ENCODE measurements around the gene OR1E2. TPM values are rescaled to one million over a fixed set of nuclear protein-coding genes. Genes with fewer than 3 reads are reported as not detected.
"Not testable (repeated sequence)": the region's sequence is repeated elsewhere in the genome, so short reads cannot be mapped to it uniquely, and the experiment has no call there.

Gene OR1E2
- total RNA-seq, 1 donor from 2014 or later: not detected

DNA sequence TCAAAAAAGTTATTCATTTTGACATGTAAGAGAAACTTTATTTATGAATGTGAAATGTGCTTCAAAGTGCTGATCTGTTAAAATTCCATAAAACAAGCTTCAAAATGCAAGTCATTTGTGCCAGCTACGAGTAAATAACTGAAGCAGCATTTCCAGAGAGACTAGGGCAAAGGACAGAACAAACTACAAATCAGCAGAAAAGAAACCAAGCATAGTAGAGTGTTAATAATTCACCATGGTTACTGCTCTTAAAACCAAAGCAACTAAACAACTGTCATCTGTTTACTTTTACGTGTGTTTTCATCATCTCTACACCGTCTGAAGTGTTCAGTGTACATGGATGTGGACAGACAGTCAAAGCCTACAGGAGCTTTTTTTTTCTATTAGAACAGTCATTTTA is 40.6 kb upstream of the OR1E2 start:
- Histone ChIP-seq H3K4me1 (no peaks in the 10 kb centered on the region), H3K27me3 (ENCODE audit: low read depth) (no peaks in the 10 kb centered on the region), H3K36me3 (no peaks in the 10 kb centered on the region), H3K27ac (peak overlapping the region; percentile 55), H3K4me3 (no peak overlapping the region), H3K9me3 (no peaks in the 10 kb centered on the region)
- intact Hi-C loops (cut with DNase I): no loop called here
- ATAC-seq: peak; percentile 41 to 63
- no peak for DNase-seq
- TF ChIP-seq, protein P1, sequence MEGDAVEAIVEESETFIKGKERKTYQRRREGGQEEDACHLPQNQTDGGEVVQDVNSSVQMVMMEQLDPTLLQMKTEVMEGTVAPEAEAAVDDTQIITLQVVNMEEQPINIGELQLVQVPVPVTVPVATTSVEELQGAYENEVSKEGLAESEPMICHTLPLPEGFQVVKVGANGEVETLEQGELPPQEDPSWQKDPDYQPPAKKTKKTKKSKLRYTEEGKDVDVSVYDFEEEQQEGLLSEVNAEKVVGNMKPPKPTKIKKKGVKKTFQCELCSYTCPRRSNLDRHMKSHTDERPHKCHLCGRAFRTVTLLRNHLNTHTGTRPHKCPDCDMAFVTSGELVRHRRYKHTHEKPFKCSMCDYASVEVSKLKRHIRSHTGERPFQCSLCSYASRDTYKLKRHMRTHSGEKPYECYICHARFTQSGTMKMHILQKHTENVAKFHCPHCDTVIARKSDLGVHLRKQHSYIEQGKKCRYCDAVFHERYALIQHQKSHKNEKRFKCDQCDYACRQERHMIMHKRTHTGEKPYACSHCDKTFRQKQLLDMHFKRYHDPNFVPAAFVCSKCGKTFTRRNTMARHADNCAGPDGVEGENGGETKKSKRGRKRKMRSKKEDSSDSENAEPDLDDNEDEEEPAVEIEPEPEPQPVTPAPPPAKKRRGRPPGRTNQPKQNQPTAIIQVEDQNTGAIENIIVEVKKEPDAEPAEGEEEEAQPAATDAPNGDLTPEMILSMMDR (IDR thresholded peaks at IDR 0.05): no peak

DNA sequence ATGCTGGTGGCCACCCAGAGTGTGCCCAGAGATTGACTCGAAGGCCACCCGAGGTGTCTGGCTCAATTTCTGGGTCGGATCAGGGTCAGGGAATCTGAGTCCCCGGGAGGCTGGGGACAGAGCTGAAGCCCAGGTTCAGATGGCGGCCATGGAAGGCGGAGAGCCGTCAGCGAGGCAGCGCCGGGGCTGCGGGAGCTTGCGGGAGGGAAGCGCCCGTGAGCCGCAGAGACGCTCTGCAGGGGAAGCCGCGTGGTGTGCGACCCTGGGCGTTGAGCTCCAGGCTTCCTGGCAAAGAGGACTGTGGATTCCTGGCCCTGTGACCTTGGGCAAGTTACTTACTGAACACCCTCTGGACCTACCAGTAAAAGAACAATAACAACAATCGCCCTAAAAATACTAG is 38.5 kb upstream of the OR1E2 start:
- Histone ChIP-seq H3K27ac (no peak overlapping the region), H3K9me3 (no peaks in the 10 kb centered on the region), H3K4me3 (no peak overlapping the region), H3K4me1 (no peaks in the 10 kb centered on the region), H3K27me3 (ENCODE audit: low read depth) (no peaks in the 10 kb centered on the region), H3K36me3 (no peaks in the 10 kb centered on the region)
- DNase-seq (no peak), ATAC-seq (peak in 1 of 2 donors; percentile 15)
- intact Hi-C loops (cut with DNase I): no loop called here
- TF ChIP-seq, protein P1 (IDR thresholded peaks at IDR 0.05): no peak

DNA sequence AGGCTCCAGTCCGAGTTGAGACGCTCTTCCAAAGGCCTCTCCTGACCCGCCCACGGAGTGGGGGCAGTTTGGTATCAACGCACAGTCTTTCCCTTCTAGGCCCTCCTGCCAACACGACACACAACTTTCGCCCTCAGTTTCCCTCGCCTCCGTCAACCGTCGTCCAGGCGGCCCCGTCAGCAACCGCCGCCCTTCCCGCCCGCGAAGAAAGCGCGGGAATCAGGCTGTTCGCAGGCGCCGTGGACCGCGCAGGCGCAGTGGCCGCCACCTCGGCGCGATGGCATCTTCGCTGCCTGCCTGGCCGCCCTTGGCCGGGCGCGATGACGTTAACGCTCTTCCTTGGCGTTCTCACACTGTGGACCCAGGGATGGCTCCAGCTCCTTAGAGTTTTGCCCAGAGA is 38.0 kb upstream of the OR1E2 start, which contains the start of gene SPATA22:
SPATA22 (minus strand) TSS at position 221 of the 400 bp plus-strand sequence. CDS start 2,494 bp downstream, outside the sequence.
- H3K4me1 ChIP-seq: no peaks in the 10 kb centered on the region
- intact Hi-C loops (cut with DNase I): no loop called here
- DNase-seq (no peak), ATAC-seq (no peak)
- H3K27ac ChIP-seq: no peak within 1 kb of the TSS
- no peaks in the 10 kb centered on the region for H3K36me3 ChIP-seq
- TF ChIP-seq, protein P1 (IDR thresholded peaks at IDR 0.05): no peak
- no peaks in the 10 kb centered on the region for H3K9me3 ChIP-seq
- no peaks in the 10 kb centered on the region for H3K27me3 ChIP-seq (ENCODE audit: low read depth)
- no peak within 1 kb of the TSS for H3K4me3 ChIP-seq

DNA sequence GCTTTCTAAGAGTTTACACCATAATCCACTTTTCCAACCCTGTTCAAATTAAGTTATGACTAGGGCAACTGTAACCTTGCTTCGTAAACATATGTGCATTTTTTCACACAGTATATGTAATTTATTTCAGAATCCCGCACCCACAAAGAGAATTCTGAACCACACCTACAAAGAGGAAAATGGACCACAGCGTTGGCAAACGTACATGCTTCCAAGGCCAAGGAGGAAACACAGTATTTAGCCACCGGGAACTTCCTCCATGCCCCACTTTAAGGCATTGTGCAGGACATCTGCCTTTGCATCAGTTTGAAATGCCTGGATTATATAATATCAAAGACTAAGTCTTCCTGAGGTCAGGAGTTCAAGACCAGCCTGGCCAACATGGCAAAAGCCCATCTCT is 35.9 kb upstream of the OR1E2 start:
- Histone ChIP-seq H3K27me3 (ENCODE audit: low read depth) (no peaks in the 10 kb centered on the region), H3K36me3 (no peaks in the 10 kb centered on the region), H3K27ac (no peak overlapping the region), H3K9me3 (no peaks in the 10 kb centered on the region), H3K4me1 (no peaks in the 10 kb centered on the region), H3K4me3 (no peak overlapping the region)
- no peak for DNase-seq
- ATAC-seq: no peak
- TF ChIP-seq, protein P1 (IDR thresholded peaks at IDR 0.05): no peak
- intact Hi-C loops (cut with DNase I): no loop called here

DNA sequence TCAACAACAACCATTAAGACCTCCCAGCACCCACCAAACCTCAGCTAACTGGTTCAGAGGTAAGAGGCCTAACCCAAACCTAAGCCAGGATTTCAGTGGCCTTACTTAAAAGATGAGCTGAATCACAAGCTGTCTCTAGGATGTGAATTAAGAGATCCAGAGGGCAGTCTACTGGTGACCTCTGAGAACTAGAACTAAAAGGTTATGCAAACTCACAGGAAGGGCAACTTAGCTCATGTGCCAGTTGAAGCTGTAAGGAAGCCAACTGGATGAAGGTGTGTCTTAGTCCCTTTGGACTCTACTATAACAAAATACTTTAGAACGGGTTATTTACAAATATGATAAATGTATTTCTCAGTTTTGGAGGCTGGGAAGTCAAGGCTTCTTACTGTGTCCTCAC is 32.7 kb upstream of the OR1E2 start:
- H3K9me3 ChIP-seq; H3K4me1 ChIP-seq; intact Hi-C loops (cut with DNase I); DNase-seq; H3K4me3 ChIP-seq; H3K27me3 ChIP-seq (ENCODE audit: low read depth); H3K27ac ChIP-seq; H3K36me3 ChIP-seq; ATAC-seq: not testable (repeated sequence)

DNA sequence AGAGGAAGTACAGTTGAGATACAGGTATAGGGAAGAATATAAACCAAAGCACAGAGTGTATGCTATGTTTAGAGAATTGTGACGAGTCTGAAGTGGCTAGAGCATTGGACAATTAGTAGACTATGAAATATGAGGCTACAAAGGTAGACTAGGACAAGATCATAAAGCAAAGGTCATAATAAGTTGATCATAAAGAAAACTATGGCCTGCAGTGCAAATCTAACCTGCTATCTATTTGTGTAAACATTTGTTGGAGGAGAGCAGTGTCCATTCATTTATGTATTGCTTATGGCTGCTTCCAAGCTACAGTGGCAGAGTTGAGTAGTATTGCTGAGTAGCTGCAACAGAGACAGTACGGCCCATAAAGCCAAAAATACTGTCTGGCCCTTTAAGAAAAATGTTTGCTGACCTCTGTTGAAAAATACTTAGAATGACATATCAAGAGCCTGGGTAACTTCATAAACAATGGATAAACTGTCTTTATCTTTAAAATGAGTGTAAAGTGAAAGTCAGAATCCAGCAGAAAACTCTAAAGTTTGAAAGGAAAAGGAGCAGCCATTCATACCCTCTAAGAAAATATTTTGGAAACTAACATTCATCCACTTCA is 14.5 kb upstream of the OR1E2 start:
- no peaks in the 10 kb centered on the region for H3K9me3 ChIP-seq
- no peak for ATAC-seq
- no peaks in the 10 kb centered on the region for H3K4me1 ChIP-seq
- H3K4me3 ChIP-seq: no peak overlapping the region
- intact Hi-C loops (cut with DNase I): no loop called here
- no peak for DNase-seq
- no peaks in the 10 kb centered on the region for H3K36me3 ChIP-seq
- no peak overlapping the region for H3K27ac ChIP-seq
- TF ChIP-seq, protein P1 (IDR thresholded peaks at IDR 0.05): no peak
- H3K27me3 ChIP-seq (ENCODE audit: low read depth): no peaks in the 10 kb centered on the region
